Uterus (tissue), 4 donors: Measurements from ENCODE around the gene COL11A1. TPM values are rescaled to one million over a fixed set of nuclear protein-coding genes. Genes with fewer than 3 reads are reported as not detected.
"Not testable (repeated sequence)": the region's sequence is repeated elsewhere in the genome, so short reads cannot be mapped to it uniquely, and the experiment has no call there.

Experiments used
- DNase-seq, 2 donors: peaks; one replicate each; pipeline ENCODE4 v3.0.0-alpha.2; 2019 to 2020
- H3K27ac ChIP-seq, 2 donors: fragments of 200-600 bp; sonication (generic); 1 replicate in 1 of 2; 2 replicates in 1 of 2; pipeline ENCODE4 v1.5.1; 2016 to 2018
- H3K27me3 ChIP-seq, 2 donors: fragments of 200-600 bp; sonication (generic); one replicate each; pipeline ENCODE4 v1.5.1; 2018 to 2019; ENCODE audit warnings: control low read depth in 1 of 2
- H3K36me3 ChIP-seq, 2 donors: fragments of 200-600 bp; sonication (generic); one replicate each; pipeline ENCODE4 v1.5.1; 2019; ENCODE audit warnings: control low read depth in 1 of 2
- H3K4me1 ChIP-seq, 2 donors: fragments of 200-600 bp; sonication (generic); one replicate each; pipeline ENCODE4 v1.5.1; 2018 to 2019; ENCODE audit warnings: control low read depth in 1 of 2
- H3K4me3 ChIP-seq, 2 donors: fragments of 200-600 bp; sonication (generic); 1 replicate in 1 of 2; 2 replicates in 1 of 2; pipeline ENCODE4 v1.5.1; 2018 to 2019; ENCODE audit warnings: mild to moderate bottlenecking in 1 of 2
- H3K9me3 ChIP-seq, 2 donors: fragments of 200-600 bp; sonication (generic); one replicate each; pipeline ENCODE4 v1.5.1; 2019; ENCODE audit warnings: control low read depth in 1 of 2
- POLR2A ChIP-seq, 2 donors: fragments of 450-650 bp; IDR thresholded peaks; one replicate each; pipeline ENCODE4 v1.6.1; 2016; ENCODE audit warnings: antibody characterized with exemption in 2 of 2, mild to moderate bottlenecking in 1 of 2, moderate library complexity in 1 of 2
- intact Hi-C: fragments of 100-400 bp; cut with DNase I; formaldehyde crosslinking; loops from one replicate; pipeline ENCODE4 v1.15.1; 2023; ENCODE audit warnings: low total_unique reads
- total RNA-seq, 4 donors: library from RNA; depleted of rRNA in 3 of 4; stranded (reverse); fragments of >200 nt in 3 of 4; gene quantifications; one replicate each; pipeline versions ENCODE4 v1.1.0 to v1.2.4, GENCODE V29; 2014 to 2023
- TF ChIP-seq, protein P1 (sequence below), 4 experiments: fragments of 200-600 bp in 2 of 4; fragments of 450-650 bp in 2 of 4; sonication (generic) in 2 of 4; IDR thresholded peaks; one replicate each; pipeline ENCODE4 v1.5.1; 2016 to 2019; ENCODE audit warnings: antibody characterized with exemption in 4 of 4, mild to moderate bottlenecking in 2 of 4, moderate library complexity in 1 of 4
- donor health status: DM: yes; HTN: yes; CAD: no.

The COL11A1 gene
- total RNA-seq, 4 donors from 2014 or later, result 0.76 to 30.1 TPM; not detected in 2

GRCh38 chr1:102941366-102941947, 166.9 kb downstream of the COL11A1 start:
- Histone ChIP-seq H3K36me3 (no peaks in the 10 kb centered on the region), H3K27ac (no peak overlapping the region), H3K4me1 (no peaks in the 10 kb centered on the region), H3K4me3 (no peak overlapping the region), H3K9me3 (no peaks in the 10 kb centered on the region), H3K27me3 (no peaks in the 10 kb centered on the region)
- no peak for DNase-seq
- intact Hi-C loops, result no loop called here
- TF ChIP-seq POLR2A (IDR thresholded peaks at IDR 0.05), result no peak
- TF ChIP-seq, protein P1, sequence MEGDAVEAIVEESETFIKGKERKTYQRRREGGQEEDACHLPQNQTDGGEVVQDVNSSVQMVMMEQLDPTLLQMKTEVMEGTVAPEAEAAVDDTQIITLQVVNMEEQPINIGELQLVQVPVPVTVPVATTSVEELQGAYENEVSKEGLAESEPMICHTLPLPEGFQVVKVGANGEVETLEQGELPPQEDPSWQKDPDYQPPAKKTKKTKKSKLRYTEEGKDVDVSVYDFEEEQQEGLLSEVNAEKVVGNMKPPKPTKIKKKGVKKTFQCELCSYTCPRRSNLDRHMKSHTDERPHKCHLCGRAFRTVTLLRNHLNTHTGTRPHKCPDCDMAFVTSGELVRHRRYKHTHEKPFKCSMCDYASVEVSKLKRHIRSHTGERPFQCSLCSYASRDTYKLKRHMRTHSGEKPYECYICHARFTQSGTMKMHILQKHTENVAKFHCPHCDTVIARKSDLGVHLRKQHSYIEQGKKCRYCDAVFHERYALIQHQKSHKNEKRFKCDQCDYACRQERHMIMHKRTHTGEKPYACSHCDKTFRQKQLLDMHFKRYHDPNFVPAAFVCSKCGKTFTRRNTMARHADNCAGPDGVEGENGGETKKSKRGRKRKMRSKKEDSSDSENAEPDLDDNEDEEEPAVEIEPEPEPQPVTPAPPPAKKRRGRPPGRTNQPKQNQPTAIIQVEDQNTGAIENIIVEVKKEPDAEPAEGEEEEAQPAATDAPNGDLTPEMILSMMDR (IDR thresholded peaks at IDR 0.05), result no peak

DNA sequence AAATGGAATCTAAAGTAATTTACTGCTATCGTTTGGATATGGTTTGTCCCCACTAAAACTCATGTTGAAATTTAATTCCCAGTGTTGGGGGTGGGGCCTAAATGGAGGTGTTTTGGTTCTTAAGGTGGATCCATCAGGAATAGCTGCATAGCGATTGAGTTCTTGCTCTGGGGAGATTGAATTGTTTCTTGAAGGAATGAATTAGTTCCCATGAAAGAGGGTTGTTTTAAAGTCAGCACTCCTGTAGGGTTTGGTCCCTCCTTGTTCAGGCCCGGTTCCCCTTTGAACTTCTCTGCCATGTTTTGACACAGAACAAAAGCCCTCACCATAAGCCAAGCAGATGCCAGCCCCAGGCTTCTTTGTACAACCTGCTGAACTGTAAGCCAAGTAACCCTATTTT, 170.9 kb downstream of the COL11A1 start:
- no peak for TF ChIP-seq POLR2A (IDR thresholded peaks at IDR 0.05)
- TF ChIP-seq, protein P1 (IDR thresholded peaks at IDR 0.05), result no peak
- H3K27me3 ChIP-seq, result no peaks in the 10 kb centered on the region

GRCh38 chr1:102933362-102933761, 175.0 kb downstream of the COL11A1 start:
- DNase-seq, H3K4me1 ChIP-seq, H3K36me3 ChIP-seq, H3K27ac ChIP-seq, intact Hi-C loops, H3K9me3 ChIP-seq, H3K27me3 ChIP-seq, H3K4me3 ChIP-seq: not testable (repeated sequence)

More for the DNA sequence above, 170.9 kb downstream of the COL11A1 start:
- Histone ChIP-seq H3K4me3 (no peak overlapping the region), H3K27ac (no peak overlapping the region), H3K9me3 (no peaks in the 10 kb centered on the region), H3K36me3 (no peaks in the 10 kb centered on the region), H3K4me1 (no peaks in the 10 kb centered on the region)
- no peak for DNase-seq
- intact Hi-C loops, result no loop called here

- Histone ChIP-seq H3K4me3 (no peak overlapping the region), H3K27me3 (no peaks in the 10 kb centered on the region), H3K36me3 (no peaks in the 10 kb centered on the region), H3K4me1 (no peaks in the 10 kb centered on the region), H3K27ac (no peak overlapping the region), H3K9me3 (no peaks in the 10 kb centered on the region)
- intact Hi-C loops, result no loop called here
- TF ChIP-seq, protein P1 (IDR thresholded peaks at IDR 0.05), result no peak
- TF ChIP-seq POLR2A (IDR thresholded peaks at IDR 0.05), result no peak
- DNase-seq, result no peak
These were observed 188.7 kb downstream of the COL11A1 start for GRCh38 chr1:102919659-102920058.

GRCh38 chr1:102901996-102902395, 206.3 kb downstream of the COL11A1 start:
- DNase-seq, result no peak
- no peaks in the 10 kb centered on the region for H3K36me3 ChIP-seq
- no peaks in the 10 kb centered on the region for H3K27me3 ChIP-seq
- no peak for TF ChIP-seq POLR2A (IDR thresholded peaks at IDR 0.05)
- TF ChIP-seq, protein P1 (IDR thresholded peaks at IDR 0.05), result no peak
- intact Hi-C loops, result no loop called here
- no peak overlapping the region for H3K4me3 ChIP-seq
- no peak overlapping the region for H3K27ac ChIP-seq
- peaks cover 0 to 4% of the 10 kb centered on the region in 2 donors for H3K4me1 ChIP-seq
- H3K9me3 ChIP-seq, result no peaks in the 10 kb centered on the region

DNA sequence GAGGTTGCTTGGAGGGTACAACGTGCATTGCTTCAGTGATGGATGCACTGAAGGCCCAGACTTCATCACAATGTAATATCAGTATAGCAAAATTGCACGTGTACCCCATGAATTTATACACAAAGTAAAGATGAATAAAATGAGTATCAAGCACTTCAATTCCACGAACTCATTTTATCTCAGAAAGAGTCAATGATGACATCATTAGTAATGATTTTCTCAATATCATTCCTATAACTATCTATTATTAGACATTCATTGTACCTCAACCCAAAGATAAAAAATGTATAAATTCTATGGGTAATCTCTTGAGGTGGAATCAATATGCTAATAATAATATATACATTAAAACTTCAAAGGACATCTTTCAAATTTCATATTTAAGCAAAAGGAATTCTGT, 208.4 kb downstream of the COL11A1 start:
- Histone ChIP-seq H3K9me3 (no peaks in the 10 kb centered on the region), H3K27ac (no peak overlapping the region)
- intact Hi-C loops, result no loop called here

More for the DNA sequence above, 208.4 kb downstream of the COL11A1 start:
- Histone ChIP-seq H3K27me3 (no peaks in the 10 kb centered on the region), H3K36me3 (no peaks in the 10 kb centered on the region), H3K4me1 (peaks cover 0 to 4% of the 10 kb centered on the region in 2 donors), H3K4me3 (no peak overlapping the region)
- DNase-seq, result no peak
- no peak for TF ChIP-seq POLR2A (IDR thresholded peaks at IDR 0.05)
- TF ChIP-seq, protein P1 (IDR thresholded peaks at IDR 0.05), result no peak
